OCI-M2 (cell line): ENCODE data around the gene CCDC12.

Experiments used
- DNase-seq: peaks from one replicate; lab custom pipeline; 2025; ENCODE audit not compliant: unreplicated experiment; lab: John Stamatoyannopoulos, UW

Gene CCDC12

DNA sequence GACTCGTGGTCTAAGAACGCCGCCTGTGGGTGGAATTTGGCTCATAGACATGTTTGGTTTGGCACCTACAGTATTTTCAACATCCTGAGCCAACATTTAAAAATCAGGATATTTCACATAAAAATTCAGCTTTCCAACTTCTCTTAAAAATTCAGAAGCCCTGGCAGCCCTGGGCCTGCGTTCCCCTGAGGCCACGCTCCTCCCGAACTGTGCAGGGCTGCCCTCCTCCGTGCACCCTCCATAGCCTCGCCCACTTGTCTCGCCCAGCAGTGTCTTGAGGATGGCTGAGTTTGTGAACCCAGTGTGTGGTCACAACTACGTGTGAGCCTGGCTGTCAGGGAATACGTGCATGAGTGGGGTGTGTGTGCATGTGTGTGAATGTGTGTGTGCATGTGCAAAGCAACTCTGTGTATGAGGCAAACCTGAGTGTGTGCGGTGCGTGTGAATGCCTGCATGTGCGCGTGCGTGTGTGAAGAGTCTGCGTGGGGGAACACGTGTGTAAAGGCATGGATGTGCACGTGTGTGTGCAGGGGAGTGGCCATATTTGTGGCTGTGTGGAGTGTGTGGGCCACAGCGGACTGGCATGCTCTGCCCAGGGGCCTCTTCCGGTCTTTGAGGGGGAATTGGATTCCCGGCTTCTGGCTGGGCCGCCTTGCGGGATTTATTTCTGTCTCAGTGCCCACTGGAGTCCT is 68.1 kb downstream of the CCDC12 start:
- no peak for DNase-seq

GRCh38 chr3:46907960-46908293 is 68.6 kb downstream of the CCDC12 start:
- DNase-seq, result no peak

DNA sequence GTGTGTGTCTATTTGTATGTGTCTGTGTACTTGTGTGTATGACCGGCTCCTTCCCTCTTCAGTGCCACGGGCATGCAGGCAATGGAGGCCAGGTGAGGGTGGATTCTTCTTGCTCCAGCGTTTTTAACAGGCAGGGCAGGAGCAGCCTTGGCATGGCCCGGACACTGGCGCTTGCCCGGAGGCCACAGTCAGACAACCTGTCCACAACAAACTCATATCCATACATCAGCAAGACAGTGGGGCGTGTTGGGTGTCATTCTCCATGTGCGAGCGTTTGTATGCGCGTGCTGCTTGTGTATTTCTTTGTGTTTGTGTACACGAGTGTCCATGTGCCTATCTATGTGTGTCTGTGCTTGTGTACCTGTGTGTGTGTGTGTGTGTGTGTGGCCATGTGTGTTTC is 69.3 kb downstream of the CCDC12 start:
- DNase-seq, result no peak

- DNase-seq, result no peak
Observed at GRCh38 chr3:46906471-46907058, 70.0 kb downstream of the CCDC12 start.

DNA sequence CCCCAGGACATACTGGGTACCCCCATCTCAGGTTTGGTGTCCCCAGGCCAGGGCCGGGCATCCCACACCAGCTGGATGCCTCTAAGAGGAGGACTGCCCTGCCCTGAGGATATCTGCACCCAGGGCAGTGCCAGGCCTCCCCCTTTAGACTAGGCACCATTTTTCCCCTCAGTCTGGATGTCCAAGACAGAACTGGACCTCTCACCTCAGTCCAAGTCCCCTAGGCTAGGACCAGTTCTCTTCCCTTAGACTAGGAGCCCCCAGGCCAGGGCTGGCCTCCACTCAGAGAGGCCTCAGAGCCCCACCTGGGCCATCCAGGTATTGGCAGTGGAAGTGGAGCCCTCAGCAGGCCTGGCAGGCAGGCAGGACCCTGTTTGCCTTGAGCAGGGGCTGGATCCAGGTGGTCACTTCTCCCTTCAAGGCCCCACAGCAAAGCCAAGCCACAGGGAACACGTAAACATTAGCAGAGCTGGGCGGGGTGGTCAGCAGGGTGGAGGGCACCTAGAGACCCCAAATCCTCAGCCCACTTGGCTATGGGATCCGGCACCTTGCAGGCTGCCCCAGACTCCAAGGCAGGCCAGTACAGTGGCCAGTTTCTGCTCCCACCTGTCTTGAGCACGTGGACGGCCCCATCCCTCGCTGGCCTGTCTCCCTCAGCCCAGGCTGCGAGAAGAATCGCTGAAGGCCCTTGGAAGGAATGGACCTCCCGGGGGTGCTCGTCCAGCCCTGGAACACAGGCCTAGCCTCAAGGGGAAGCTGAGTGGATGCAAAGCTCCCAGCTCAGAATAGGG is 70.7 kb downstream of the CCDC12 start:
- no peak for DNase-seq

- DNase-seq, result no peak
Observed at GRCh38 chr3:46905213-46905560, 71.4 kb downstream of the CCDC12 start.

GRCh38 chr3:46904303-46905212 is 72.0 kb downstream of the CCDC12 start:
- no peak for DNase-seq

GRCh38 chr3:46903341-46904302 is 72.9 kb downstream of the CCDC12 start:
- no peak for DNase-seq

DNA sequence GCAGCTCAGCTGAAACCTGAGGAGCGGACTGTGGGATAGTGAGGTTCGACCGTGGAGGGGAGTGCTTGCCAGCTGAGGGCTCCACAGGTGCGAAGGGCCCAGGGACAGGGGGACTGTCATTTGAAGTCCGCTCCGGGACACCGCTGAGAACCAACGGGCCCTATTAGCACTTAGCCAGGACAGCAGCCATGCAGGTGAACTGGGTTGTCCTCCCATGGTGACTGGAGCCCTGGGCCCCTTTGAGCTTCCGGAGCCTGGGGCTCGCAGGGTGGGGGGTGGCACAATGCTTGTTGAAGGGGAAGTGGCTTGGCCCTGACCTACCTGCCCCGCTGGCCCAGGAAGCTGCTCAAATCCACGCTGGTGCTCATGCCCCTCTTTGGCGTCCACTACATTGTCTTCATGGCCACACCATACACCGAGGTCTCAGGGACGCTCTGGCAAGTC is 74.3 kb downstream of the CCDC12 start:
- DNase-seq, result no peak

- no peak for DNase-seq
Observed at GRCh38 chr3:46901591-46902187, 74.9 kb downstream of the CCDC12 start.

DNA sequence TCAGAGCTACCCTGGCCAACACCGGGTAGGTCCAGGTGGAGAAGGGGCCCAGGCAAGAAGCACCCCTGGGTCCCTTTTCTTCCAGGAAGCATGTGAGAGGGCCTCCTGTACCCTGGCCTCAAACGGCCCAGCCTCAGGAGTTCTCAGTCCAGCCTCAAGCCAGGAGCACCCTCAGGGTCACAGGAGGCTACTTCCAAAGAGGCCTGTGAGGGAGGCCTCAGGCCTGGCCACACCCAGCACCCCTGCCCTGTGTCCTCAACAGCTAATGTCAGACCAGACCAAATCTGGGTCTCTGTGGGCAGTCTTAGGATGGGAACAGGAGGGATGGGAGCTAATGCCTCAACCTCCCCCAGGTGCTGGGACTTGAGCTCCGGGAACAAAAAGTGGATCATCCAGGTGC is 75.5 kb downstream of the CCDC12 start:
- no peak for DNase-seq

DNA sequence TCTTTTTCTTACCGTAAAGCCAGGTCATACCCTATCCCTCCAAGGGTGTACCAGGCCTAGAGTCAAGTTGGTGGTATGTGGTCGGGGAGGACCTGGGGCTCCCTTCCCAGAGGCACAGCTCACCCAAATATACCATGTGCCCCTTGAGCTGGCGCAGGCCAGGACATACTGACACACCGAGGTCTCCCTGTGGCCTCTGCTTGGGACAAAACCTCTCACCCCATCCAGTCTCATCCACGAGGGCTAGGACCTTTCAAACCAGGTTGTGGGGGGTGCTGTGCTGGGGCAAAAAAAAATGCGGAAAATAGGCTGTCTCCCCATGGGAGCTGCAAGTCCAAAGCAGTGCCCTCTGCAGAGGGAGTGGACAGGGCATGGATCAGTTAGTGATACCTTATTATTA is 76.2 kb downstream of the CCDC12 start:
- DNase-seq, result no peak

DNA sequence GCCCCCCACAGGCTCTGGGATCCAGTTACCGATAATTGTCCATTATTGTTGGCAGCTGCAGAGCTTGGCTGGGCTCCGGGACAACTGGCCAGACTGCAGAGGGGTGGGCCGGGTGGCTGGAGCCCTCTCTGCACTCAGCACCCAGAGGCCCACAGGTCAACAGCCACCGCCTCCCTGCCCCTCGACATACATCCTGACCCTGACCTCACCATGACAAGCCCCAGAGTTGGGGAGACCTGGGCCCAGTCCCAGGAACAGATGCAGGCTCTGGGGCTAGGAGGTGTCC is 76.6 kb downstream of the CCDC12 start:
- DNase-seq, result no peak

DNA sequence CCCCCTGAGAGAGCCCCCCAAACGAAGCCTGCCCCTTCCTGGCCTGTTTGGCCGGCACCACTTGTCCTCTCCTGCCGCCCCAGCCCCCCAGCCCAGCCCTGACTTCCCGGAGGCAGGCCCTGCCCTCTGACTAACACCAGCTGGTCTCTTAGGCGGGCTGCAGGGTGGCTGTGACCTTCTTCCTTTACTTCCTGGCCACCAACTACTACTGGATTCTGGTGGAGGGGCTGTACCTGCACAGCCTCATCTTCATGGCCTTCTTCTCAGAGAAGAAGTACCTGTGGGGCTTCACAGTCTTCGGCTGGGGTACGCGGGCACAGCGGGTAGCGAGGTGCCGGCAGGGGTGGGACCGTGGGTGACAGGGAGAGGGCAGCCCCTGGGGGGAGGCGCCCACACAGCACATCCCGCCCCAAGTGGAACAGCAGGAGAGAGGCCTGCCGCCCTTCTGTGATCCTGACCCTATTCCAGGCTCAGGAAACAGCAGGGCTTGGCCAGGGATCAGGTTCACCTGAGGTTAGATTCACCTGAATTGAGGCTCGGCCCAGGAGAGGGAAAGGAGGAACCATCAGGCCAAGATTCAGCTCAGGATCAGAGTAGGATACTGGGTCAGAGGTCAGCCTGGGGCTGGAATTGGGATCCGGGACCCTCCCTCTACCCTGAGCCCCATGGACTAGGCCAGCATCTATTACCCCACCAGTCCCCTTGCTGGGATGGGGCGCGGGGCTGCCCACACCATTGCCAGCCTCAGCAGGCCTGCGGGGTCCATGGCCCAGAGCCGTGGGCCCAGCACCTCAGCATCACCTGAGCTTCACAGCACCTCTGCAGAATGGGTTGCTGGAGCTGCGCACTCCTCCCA is 77.2 kb downstream of the CCDC12 start:
- no peak for DNase-seq

GRCh38 chr3:46898321-46899150 is 78.0 kb downstream of the CCDC12 start:
- no peak for DNase-seq

DNA sequence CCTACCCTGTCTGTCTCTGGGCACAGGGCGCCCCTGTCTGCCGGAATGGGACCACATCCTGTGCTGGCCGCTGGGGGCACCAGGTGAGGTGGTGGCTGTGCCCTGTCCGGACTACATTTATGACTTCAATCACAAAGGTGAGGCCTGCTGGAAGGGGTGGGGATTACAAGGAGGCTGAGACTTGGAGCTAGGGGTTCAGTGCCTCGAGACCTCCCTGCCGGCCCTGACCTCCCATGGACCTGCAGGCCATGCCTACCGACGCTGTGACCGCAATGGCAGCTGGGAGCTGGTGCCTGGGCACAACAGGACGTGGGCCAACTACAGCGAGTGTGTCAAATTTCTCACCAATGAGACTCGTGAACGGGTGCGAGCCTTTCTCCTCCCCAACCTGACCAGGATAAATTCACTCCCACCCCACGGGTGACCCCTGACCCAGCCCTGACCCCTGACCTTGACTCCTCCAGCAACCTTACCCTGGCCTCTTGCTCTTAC is 78.7 kb downstream of the CCDC12 start:
- DNase-seq, result no peak

DNA sequence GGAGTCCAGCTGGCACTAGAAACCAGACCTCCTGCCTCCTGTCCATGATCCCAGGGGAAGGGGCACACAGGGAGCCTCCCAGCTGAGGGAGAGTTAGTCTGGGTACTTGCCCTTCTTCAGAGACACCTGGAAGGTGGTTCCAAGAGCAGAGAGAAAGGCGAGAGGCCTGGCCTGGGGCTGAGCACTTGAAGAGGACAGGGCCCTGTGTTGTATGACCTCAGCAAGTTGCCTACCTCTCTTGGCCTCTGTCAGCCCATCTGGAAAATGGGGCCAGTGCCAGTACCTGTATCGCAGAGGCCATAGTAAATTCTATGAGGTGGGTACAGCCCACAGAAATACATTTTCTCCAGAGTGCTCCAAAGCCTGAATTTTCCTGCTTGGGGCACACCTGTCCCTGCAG is 79.5 kb downstream of the CCDC12 start:
- DNase-seq, result no peak

- no peak for DNase-seq
Observed at GRCh38 chr3:46896386-46896785, 80.2 kb downstream of the CCDC12 start.
